Activated T-helper 1 cell treated with Interleukin-2 at 50 U/mL for 16 hours (primary cell): ENCODE data around the gene TMEM213.

Experiments
- DNase-seq: peaks from one replicate; pipeline ENCODE4 v3.0.0-alpha.2; 2020; ENCODE audit warnings: low read depth

The TMEM213 gene

GRCh38 chr7:138842111-138842510 is 44.3 kb downstream of the TMEM213 start:
- no peak for DNase-seq

- no peak for DNase-seq
These were observed 46.1 kb downstream of the TMEM213 start for GRCh38 chr7:138843632-138844580.

GRCh38 chr7:138845711-138846110 is 47.9 kb downstream of the TMEM213 start:
- DNase-seq = no peak

GRCh38 chr7:138848056-138848980 is 50.5 kb downstream of the TMEM213 start:
- DNase-seq = no peak

- no peak for DNase-seq
These were observed 51.9 kb downstream of the TMEM213 start for GRCh38 chr7:138849701-138850100.

GRCh38 chr7:138852469-138852868 is 54.7 kb downstream of the TMEM213 start:
- DNase-seq = no peak

GRCh38 chr7:138853448-138853847 is 55.7 kb downstream of the TMEM213 start:
- DNase-seq = no peak

GRCh38 chr7:138854115-138854645 is 56.4 kb downstream of the TMEM213 start:
- no peak for DNase-seq

- no peak for DNase-seq
These were observed 59.9 kb downstream of the TMEM213 start for GRCh38 chr7:138857728-138858127.

- DNase-seq = no peak
These were observed 63.3 kb downstream of the TMEM213 start for GRCh38 chr7:138861051-138861450.

GRCh38 chr7:138863931-138864330 is 66.1 kb downstream of the TMEM213 start:
- DNase-seq = no peak

GRCh38 chr7:138864667-138865066 is 66.9 kb downstream of the TMEM213 start:
- no peak for DNase-seq

- peak; percentile 17 for DNase-seq
These were observed 68.0 kb downstream of the TMEM213 start for GRCh38 chr7:138865843-138866242.

GRCh38 chr7:138866353-138866752 is 68.6 kb downstream of the TMEM213 start:
- no peak for DNase-seq

- no peak for DNase-seq
These were observed 70.0 kb downstream of the TMEM213 start for GRCh38 chr7:138867744-138868143.

GRCh38 chr7:138868711-138869110 is 70.9 kb downstream of the TMEM213 start:
- DNase-seq = no peak

- no peak for DNase-seq
These were observed 71.6 kb downstream of the TMEM213 start for GRCh38 chr7:138869353-138869752.

GRCh38 chr7:138871065-138871813 is 73.4 kb downstream of the TMEM213 start:
- DNase-seq = no peak

- DNase-seq = no peak
These were observed 74.0 kb downstream of the TMEM213 start for GRCh38 chr7:138871814-138872090.

GRCh38 chr7:138872576-138872975 is 74.8 kb downstream of the TMEM213 start:
- no peak for DNase-seq

- DNase-seq = no peak
These were observed 75.6 kb downstream of the TMEM213 start for GRCh38 chr7:138873220-138873892.
